PFSK-1 (cell line): ENCODE data around the gene DIAPH2.

Source experiments
- POLR2AphosphoS5 ChIP-seq: IDR thresholded peaks from 2 replicates; pipeline ENCODE4 v1.6.1; 2012; ENCODE audit warnings: low read depth, mild to moderate bottlenecking, control low read depth, low read length, moderate library complexity
- SIN3A ChIP-seq: IDR thresholded peaks from 2 replicates; pipeline ENCODE4 v1.6.1; 2012; ENCODE audit warnings: mild to moderate bottlenecking, low read length, moderate library complexity, borderline replicate concordance; ENCODE audit not compliant: insufficient read depth

DNA sequence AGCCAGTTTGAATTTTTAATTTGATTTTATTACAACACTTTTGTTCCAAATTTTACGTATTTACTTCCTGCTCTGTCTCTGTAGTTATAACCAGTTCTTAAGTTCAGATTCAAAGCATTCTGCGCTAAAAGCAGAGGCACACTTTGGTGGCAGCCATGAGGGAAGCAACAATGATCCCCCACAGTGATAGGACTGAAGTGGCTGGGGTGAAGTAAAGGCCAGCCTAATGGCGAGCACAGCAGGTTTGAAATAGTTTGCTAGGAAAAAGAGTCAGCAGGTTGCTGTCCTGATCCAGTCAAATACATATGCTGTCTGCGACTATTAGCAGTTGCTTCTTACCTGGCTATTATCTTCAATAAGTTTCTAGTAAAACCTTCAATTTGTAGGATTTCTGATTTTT is 375.4 kb downstream of the DIAPH2 start:
- TF ChIP-seq SIN3A (no peak), POLR2AphosphoS5 (no peak)
